GM18873 (cell line): ENCODE data around the gene C1RL.
A peak's percentile ranks its signal among the peaks of the same experiment; 100 is the strongest.
"Not testable (repeated sequence)": the region's sequence is repeated elsewhere in the genome, so short reads cannot be mapped to it uniquely, and the experiment has no call there.

ENCODE experiments used
- ATAC-seq: cut with Tn5 transposase; IDR thresholded peaks from one replicate; pipeline ENCODE4 v1.9.1; 2021; ENCODE audit warnings: mild to moderate bottlenecking, moderate library complexity, moderate number of reproducible peaks; ENCODE audit not compliant: unreplicated experiment, low FRiP score

C1RL gene

GRCh38 chr12:7117670-7118069 lies 8.7 kb upstream of the C1RL start:
- ATAC-seq = no peak

GRCh38 chr12:7116916-7117315 lies 7.9 kb upstream of the C1RL start:
- ATAC-seq = no peak

GRCh38 chr12:7116196-7116595 lies 7.2 kb upstream of the C1RL start:
- ATAC-seq = no peak

GRCh38 chr12:7114851-7115250 lies 5.8 kb upstream of the C1RL start:
- no peak for ATAC-seq

- ATAC-seq = no peak
These were observed 5.0 kb upstream of the C1RL start for GRCh38 chr12:7114008-7114407.

GRCh38 chr12:7113389-7113871 lies 4.4 kb upstream of the C1RL start:
- no peak for ATAC-seq

GRCh38 chr12:7112041-7112440 lies 3.0 kb upstream of the C1RL start:
- no peak for ATAC-seq

GRCh38 chr12:7110661-7111060 lies 1.6 kb upstream of the C1RL start:
- ATAC-seq = no peak

- no peak for ATAC-seq
These were observed 532 bp upstream of the C1RL start for GRCh38 chr12:7109572-7109920.

GRCh38 chr12:7108003-7108795 lies 815 bp downstream of the C1RL start:
- peak; percentile 72 for ATAC-seq

- no peak for ATAC-seq
These were observed 1.4 kb downstream of the C1RL start for GRCh38 chr12:7107636-7108002.

- not testable (repeated sequence) for ATAC-seq
These were observed 1.8 kb downstream of the C1RL start for GRCh38 chr12:7107181-7107580.

- ATAC-seq = no peak
These were observed 2.9 kb downstream of the C1RL start for GRCh38 chr12:7106082-7106481.

GRCh38 chr12:7103837-7104584 lies 5.0 kb downstream of the C1RL start:
- ATAC-seq = no peak

GRCh38 chr12:7102582-7102981 lies 6.4 kb downstream of the C1RL start:
- ATAC-seq = no peak

GRCh38 chr12:7101694-7102131 lies 7.3 kb downstream of the C1RL start:
- no peak for ATAC-seq

- ATAC-seq = no peak
These were observed 7.8 kb downstream of the C1RL start for GRCh38 chr12:7101047-7101693.

- no peak for ATAC-seq
These were observed 8.8 kb downstream of the C1RL start for GRCh38 chr12:7100239-7100638.

- ATAC-seq = no peak
These were observed 9.6 kb downstream of the C1RL start for GRCh38 chr12:7099290-7099996.

- ATAC-seq = no peak
These were observed 12.0 kb downstream of the C1RL start for GRCh38 chr12:7096979-7097378.
